ENCODE results near the gene STXBP2.

The STXBP2 gene

DNA sequence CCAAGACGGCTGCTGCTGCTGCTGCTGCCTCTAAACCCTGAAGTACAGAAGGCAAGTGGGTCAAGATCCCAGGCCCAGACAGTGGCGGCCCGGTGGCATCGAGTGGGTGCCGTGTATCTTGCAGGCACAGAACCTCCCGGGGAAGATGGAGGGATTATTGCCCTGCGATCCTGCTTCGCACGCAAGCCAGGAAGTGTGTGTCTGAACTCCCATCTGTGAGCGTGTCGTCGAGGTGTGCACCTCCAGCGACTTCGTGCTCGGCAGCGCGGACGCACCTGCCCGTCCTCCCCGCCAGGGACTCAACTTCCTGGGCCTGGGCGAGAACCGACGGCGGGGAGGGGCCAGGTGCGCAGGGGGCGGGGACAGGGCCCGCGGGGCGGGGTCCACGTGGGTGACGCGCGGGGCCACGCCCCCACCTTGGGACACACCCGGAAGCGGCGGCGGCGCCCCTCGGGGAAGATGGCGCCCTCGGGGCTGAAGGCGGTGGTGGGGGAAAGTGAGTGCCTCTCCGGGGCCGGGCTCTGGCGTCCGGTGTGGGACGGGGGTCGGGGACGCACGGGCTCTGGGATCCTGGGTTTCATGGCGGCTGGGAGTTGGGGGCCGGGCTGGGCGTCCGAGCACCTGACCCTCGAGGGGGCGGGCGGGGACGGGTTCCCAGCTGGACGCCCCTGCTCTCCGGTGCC lies at the start of gene STXBP2:
Gene STXBP2, plus strand, starts transcription at position 420 of the 683 bp plus-strand sequence. Its CDS starts 40 bp downstream, at position 460.
- Mint-ChIP-seq H3K4me1 (peaks cover 36% of the 10 kb centered on the region), H3K4me3 (peak within 1 kb of the TSS; percentile 83)

DNA sequence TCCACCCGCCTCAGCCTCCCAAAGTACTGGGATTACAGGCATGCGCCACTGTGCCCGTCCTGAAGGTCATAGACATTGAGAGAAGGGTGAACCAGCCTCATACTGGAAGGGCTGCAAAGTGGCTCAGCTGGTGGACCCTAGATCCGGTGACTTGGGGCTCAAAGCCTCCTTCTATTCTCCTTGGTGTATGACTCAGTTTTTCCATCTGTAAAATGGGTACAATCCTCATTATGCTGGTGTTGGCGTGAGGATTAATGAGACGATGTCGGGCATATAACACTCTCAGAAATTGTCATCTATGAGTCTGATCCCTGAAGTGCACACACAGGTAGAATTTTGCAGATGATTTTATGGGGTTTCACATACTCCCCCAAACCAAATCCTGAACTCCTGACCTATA lies 47.1 kb upstream of the STXBP2 start:
- Mint-ChIP-seq H3K4me3 (no peak overlapping the region), H3K27me3 (peaks cover 4% of the 10 kb centered on the region), H3K4me1 (no peaks in the 10 kb centered on the region), H3K9me3 (no peaks in the 10 kb centered on the region), H3K27ac (no peak overlapping the region), H3K36me3 (no peaks in the 10 kb centered on the region)

More for the DNA sequence above, at the start of gene STXBP2:
- Mint-ChIP-seq H3K27ac (peak within 1 kb of the TSS; percentile 74), H3K36me3 (no peaks in the 10 kb centered on the region), H3K9me3 (no peaks in the 10 kb centered on the region), H3K27me3 (no peaks in the 10 kb centered on the region)

GRCh38 chr19:7590256-7590655 lies 46.7 kb upstream of the STXBP2 start:
- H3K36me3 Mint-ChIP-seq = no peaks in the 10 kb centered on the region
- peaks cover 3% of the 10 kb centered on the region for H3K4me1 Mint-ChIP-seq
- no peak overlapping the region for H3K27ac Mint-ChIP-seq
- no peak overlapping the region for H3K4me3 Mint-ChIP-seq
- H3K9me3 Mint-ChIP-seq = no peaks in the 10 kb centered on the region
- H3K27me3 Mint-ChIP-seq = peaks cover 6% of the 10 kb centered on the region

- H3K27ac Mint-ChIP-seq = peak within 1 kb of the TSS; percentile 38
- H3K4me1 Mint-ChIP-seq = peaks cover 9% of the 10 kb centered on the region
- H3K27me3 Mint-ChIP-seq = peaks cover 18% of the 10 kb centered on the region
- peak within 1 kb of the TSS; percentile 75 for H3K4me3 Mint-ChIP-seq
- no peaks in the 10 kb centered on the region for H3K9me3 Mint-ChIP-seq
- no peaks in the 10 kb centered on the region for H3K36me3 Mint-ChIP-seq
These were observed 41.3 kb upstream of the STXBP2 start, which contains the start of gene CAMSAP3 for GRCh38 chr19:7595466-7596133. Gene CAMSAP3, plus strand, starts transcription at chr19:7595863. Its CDS starts 140 bp downstream, at chr19:7596003.

DNA sequence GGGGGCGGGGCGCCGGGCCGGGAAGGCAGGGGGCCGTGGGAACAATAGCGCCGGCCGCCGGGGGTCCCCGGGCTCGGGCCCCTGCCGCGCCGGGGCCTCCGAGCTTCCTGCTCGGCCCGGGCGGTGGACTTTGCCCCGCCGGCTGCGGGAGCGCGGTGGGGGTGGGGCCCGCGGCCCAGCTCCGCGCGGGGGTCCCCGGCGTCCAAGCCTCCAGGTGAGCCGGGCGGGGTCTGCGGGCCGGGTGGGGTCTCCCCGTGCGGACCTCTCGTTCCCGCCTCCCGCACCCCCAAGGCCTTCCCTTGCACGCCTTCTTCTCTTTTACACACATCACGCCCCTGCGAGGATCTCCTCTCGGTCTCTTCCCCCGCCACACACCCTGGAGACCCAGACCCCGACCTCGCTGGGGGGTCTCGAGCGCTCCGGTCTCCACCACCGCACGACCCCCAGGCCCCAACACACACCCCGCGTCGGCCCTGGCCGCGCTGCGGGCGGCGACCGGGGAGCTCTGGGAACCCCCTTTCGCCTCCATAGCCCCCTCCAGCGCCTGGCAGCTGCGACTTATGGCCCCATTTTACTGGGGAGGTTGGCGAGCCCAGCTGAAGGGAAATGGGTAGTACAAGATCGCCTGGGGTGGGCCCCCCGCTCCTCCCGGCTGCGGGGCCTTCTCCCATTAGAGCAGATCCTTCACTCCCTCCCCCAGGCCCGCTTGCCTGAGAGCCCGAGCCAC lies 40.5 kb upstream of the STXBP2 start:
- Mint-ChIP-seq H3K27ac (no peak overlapping the region), H3K4me3 (peak overlapping the region; percentile 59), H3K4me1 (peaks cover 9% of the 10 kb centered on the region), H3K36me3 (no peaks in the 10 kb centered on the region), H3K9me3 (no peaks in the 10 kb centered on the region), H3K27me3 (peaks cover 18% of the 10 kb centered on the region)

- Mint-ChIP-seq H3K4me3 (no peak overlapping the region), H3K27ac (peak overlapping the region; percentile 23), H3K9me3 (no peaks in the 10 kb centered on the region), H3K36me3 (no peaks in the 10 kb centered on the region), H3K27me3 (peaks cover 20% of the 10 kb centered on the region), H3K4me1 (peaks cover 9% of the 10 kb centered on the region)
These were observed 39.2 kb upstream of the STXBP2 start for GRCh38 chr19:7597689-7598088.

DNA sequence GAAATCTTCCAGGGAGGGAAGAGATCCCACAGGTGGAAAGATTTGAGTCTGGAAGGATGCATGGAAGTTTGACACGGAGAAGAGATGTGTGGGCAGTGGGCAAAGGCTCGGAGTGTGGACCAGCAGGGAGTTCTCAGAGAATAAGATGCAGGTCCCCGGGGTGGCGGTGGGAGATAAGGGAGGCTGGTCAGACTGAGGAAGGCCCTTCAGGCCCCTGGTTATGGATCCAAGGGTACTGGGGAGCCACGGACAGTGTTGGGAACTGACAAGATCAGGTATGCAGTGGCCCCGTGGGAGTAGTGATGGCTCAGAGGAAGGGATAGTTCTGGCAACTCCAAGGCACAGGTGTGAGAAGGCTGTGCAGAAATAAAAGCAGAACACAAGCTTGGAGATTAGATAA lies 38.7 kb upstream of the STXBP2 start:
- Mint-ChIP-seq H3K9me3 (no peaks in the 10 kb centered on the region), H3K27me3 (peaks cover 20% of the 10 kb centered on the region), H3K36me3 (no peaks in the 10 kb centered on the region), H3K27ac (no peak overlapping the region), H3K4me3 (no peak overlapping the region), H3K4me1 (peaks cover 9% of the 10 kb centered on the region)

- Mint-ChIP-seq H3K9me3 (no peaks in the 10 kb centered on the region), H3K27me3 (peaks cover 19% of the 10 kb centered on the region), H3K27ac (peak overlapping the region; percentile 57), H3K4me1 (peaks cover 4% of the 10 kb centered on the region), H3K4me3 (no peak overlapping the region), H3K36me3 (no peaks in the 10 kb centered on the region)
These were observed 36.2 kb upstream of the STXBP2 start for GRCh38 chr19:7600721-7601120.

DNA sequence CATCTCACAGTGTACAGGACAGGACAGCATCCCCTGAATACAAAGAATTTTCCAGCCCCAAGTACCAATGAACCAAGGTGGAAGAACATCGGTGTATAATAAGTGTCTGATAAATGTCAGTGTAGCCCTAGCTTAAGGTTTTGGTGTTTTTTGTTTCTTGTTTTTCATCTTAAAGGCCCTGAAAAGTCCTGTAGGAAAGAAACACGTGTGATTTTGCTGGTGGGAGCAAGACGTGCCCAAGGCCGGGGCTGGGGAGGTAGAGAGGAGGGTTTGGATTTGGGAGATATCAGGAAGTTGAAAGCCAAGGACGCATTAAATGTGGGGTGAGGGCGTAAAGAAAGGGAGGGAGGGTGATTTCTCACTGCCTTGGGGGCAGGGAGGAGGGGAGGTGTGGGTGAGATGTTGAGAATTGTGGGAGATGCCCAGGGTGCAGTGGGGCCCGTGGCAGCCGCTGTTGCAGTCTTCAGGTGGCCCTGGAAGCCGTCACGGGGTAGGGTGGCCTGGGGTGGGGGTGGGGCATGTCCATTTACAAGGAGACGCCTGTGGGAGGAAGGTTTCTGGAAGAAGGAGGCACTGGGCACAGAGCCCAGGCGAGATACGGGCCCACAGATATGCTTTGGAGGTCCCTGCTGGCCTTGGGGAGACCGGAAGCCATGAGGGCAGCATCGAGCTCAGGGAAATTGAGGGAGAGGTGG lies 34.5 kb upstream of the STXBP2 start:
- peaks cover 15% of the 10 kb centered on the region for H3K27me3 Mint-ChIP-seq
- H3K4me3 Mint-ChIP-seq = no peak overlapping the region
- H3K27ac Mint-ChIP-seq = no peak overlapping the region
- no peaks in the 10 kb centered on the region for H3K36me3 Mint-ChIP-seq
- peaks cover under 1% of the 10 kb centered on the region for H3K4me1 Mint-ChIP-seq
- H3K9me3 Mint-ChIP-seq = no peaks in the 10 kb centered on the region

GRCh38 chr19:7602935-7603497 lies 33.9 kb upstream of the STXBP2 start:
- H3K27me3 Mint-ChIP-seq = peaks cover 11% of the 10 kb centered on the region
- H3K27ac Mint-ChIP-seq = no peak overlapping the region
- no peaks in the 10 kb centered on the region for H3K4me1 Mint-ChIP-seq
- H3K9me3 Mint-ChIP-seq = no peaks in the 10 kb centered on the region
- no peaks in the 10 kb centered on the region for H3K36me3 Mint-ChIP-seq
- H3K4me3 Mint-ChIP-seq = no peak overlapping the region

GRCh38 chr19:7603919-7604318 lies 33.0 kb upstream of the STXBP2 start:
- Mint-ChIP-seq H3K9me3 (no peaks in the 10 kb centered on the region), H3K27ac (no peak overlapping the region), H3K4me1 (no peaks in the 10 kb centered on the region), H3K27me3 (peaks cover 6% of the 10 kb centered on the region), H3K36me3 (no peaks in the 10 kb centered on the region), H3K4me3 (no peak overlapping the region)

GRCh38 chr19:7605490-7606222 lies 31.3 kb upstream of the STXBP2 start:
- H3K36me3 Mint-ChIP-seq = no peaks in the 10 kb centered on the region
- H3K27me3 Mint-ChIP-seq = peaks cover 6% of the 10 kb centered on the region
- no peak overlapping the region for H3K4me3 Mint-ChIP-seq
- peak overlapping the region; percentile 62 for H3K27ac Mint-ChIP-seq
- no peaks in the 10 kb centered on the region for H3K4me1 Mint-ChIP-seq
- H3K9me3 Mint-ChIP-seq = no peaks in the 10 kb centered on the region

DNA sequence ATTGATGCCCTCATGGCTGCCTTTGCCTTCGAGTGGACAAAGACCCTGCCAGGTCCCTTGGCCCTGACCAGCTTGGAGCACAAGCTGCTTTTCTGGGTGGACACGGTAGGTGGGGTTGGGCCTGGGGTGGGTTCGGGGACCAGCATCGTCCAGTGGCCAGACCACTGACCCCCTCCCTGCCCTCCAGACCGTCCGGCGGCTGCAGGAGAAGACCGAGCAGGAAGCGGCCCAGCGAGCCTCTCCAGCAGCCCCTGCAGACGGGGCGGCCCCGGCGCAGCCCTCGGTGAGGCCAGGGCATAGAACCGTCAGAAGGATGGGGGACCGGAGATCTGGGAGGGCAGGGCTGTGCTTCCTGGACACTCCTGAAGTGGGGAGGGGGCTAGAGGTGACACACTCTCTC lies 30.6 kb upstream of the STXBP2 start:
- no peaks in the 10 kb centered on the region for H3K36me3 Mint-ChIP-seq
- H3K27ac Mint-ChIP-seq = no peak overlapping the region

GRCh38 chr19:7607212-7607873 lies 29.6 kb upstream of the STXBP2 start:
- Mint-ChIP-seq H3K27ac (no peak overlapping the region), H3K27me3 (peaks cover 4% of the 10 kb centered on the region), H3K4me1 (no peaks in the 10 kb centered on the region), H3K36me3 (no peaks in the 10 kb centered on the region), H3K4me3 (no peak overlapping the region), H3K9me3 (no peaks in the 10 kb centered on the region)

More for the DNA sequence above, 30.6 kb upstream of the STXBP2 start:
- no peaks in the 10 kb centered on the region for H3K9me3 Mint-ChIP-seq
- no peaks in the 10 kb centered on the region for H3K4me1 Mint-ChIP-seq
- H3K4me3 Mint-ChIP-seq = no peak overlapping the region
- peaks cover 6% of the 10 kb centered on the region for H3K27me3 Mint-ChIP-seq

All from activated naive CD4-positive, alpha-beta T cell treated with anti-CD3 and anti-CD28 coated beads, Interleukin-2, amount 50 U/mL, for 24 hours (primary cell).